ENCODE measurements around the gene ADD2. TPM values are rescaled to one million over a fixed set of nuclear protein-coding genes. Genes with fewer than 3 reads are reported as not detected.

Gene ADD2
- total RNA-seq, 1 donor from 2014 or later, result 6.1 TPM

DNA sequence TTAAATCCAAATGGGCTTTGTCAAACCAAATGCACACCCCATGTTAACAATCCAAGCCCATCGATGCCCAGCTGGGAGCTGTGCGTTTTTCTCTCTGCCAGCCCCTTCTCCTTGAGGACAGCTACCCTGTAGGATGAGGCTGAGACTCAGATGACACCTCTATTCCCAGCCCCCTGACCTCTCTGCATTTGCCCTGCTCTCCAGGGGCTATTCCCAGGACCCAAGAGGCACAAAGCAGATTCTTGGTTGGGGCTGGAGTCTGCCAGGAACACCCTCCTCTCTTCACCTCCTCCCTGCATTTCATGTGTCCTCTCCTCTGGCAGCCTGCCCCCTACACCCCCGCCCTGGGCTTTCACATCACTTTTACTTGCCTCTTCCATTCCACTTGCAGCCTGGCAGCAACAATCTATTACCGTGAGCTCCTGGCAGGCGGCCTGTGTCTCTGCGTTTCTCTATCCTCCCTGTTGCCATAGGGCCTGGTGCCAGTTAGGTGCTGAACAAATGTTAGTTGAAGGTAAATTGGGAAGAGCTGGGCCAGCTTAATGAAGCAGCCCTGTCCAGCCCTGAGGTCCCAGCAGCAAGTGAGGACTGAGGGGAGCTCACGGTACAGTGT is 51.8 kb downstream of the ADD2 start:
- H3K36me3 Mint-ChIP-seq (ENCODE audit: low read depth), result no peaks in the 10 kb centered on the region
- H3K9me3 Mint-ChIP-seq, result no peaks in the 10 kb centered on the region
- H3K27ac Mint-ChIP-seq, result no peak overlapping the region
- no peaks in the 10 kb centered on the region for H3K4me1 Mint-ChIP-seq
- DNase-seq, result no peak
- H3K27me3 Mint-ChIP-seq, result peaks cover 4% of the 10 kb centered on the region
- no peak overlapping the region for H3K4me3 Mint-ChIP-seq
- intact Hi-C loops (cut with micrococcal nuclease), result no loop called here

DNA sequence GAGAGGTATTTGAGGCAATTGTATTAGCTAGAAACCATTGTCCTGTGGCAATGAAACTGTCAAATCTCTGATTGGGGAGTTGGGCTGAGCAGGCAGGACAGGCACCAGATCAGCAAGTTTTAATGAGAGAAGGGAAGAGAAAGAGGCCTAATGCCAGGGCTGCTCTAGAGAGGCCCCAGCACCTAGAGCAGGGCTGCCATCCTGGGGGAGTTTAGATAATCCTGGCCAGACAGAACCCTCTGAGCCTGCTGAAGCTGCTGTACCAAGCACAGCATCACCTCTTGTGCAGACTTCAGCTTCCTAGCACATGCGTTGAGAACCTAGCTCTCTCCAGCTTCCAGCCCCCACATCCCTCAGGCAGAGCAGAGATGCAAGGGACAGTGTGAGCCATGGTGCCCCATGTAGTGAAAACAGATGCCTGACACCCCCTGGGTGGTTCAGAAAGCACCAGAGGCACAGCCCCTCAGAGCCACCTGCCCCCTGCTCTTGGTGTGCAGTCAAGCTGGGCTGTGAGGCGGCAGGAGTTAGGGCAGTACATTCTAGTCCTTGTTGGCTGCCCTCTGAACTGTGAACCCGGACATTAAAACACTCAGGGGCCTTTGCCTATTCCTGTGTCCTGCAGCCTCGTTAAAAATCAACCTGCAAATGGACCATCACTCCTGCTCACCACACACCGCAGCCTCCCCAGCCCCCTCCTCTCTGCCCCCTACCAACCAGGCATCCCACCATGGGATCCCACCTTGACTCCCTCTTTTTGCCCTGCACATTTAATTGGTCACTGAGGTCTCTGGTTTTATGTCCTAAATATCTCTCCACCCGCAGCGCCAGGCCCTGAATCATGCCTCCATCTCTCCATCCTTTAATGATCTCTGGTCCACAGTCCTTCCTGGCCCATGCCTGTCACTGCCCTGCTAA is 52.7 kb downstream of the ADD2 start:
- no peak overlapping the region for H3K27ac Mint-ChIP-seq
- H3K27me3 Mint-ChIP-seq, result peaks cover 4% of the 10 kb centered on the region
- no peaks in the 10 kb centered on the region for H3K4me1 Mint-ChIP-seq
- no peaks in the 10 kb centered on the region for H3K36me3 Mint-ChIP-seq (ENCODE audit: low read depth)
- no peak for DNase-seq
- H3K4me3 Mint-ChIP-seq, result no peak overlapping the region
- intact Hi-C loops (cut with micrococcal nuclease), result no loop called here
- no peaks in the 10 kb centered on the region for H3K9me3 Mint-ChIP-seq

DNA sequence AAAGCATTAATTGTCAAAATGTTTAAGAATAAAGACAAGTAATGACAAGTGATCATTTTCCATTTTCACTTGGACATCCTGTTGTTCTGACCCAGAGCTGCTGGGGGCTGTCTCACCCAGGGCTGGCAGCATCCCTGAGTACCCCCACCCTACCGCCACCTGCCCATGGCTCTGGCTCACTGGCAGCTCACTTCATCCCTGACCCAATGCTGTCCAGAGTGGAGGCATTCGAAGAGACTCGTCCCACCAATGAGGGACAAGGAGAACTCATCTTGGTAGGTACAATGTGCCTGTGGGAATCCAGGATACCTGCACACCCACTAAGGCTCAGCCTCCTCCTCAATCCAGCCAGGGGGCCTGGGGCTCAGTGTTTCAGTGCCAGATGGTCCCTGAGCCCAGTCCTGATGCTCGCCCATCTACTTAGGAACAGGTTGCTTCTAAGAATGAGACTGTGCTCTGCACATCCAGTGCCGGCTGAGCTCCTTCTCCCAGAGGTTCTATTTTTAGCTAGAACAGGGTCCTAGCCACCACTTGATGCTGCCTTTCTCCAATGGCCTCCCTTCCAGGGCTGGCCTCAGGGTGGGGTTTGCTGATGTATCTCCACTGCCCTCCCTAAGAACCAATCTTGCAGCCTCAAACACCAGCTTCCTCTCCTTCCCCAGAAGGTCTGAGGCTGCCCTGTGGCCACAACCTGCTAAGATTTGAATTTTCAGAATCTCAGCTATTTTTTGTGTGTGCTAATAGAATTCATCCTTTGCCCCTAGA is 53.7 kb downstream of the ADD2 start:
- no peak for DNase-seq
- no peaks in the 10 kb centered on the region for H3K9me3 Mint-ChIP-seq
- no peak overlapping the region for H3K27ac Mint-ChIP-seq
- H3K36me3 Mint-ChIP-seq (ENCODE audit: low read depth), result no peaks in the 10 kb centered on the region
- intact Hi-C loops (cut with micrococcal nuclease), result no loop called here
- H3K4me3 Mint-ChIP-seq, result no peak overlapping the region
- no peaks in the 10 kb centered on the region for H3K4me1 Mint-ChIP-seq
- H3K27me3 Mint-ChIP-seq, result peaks cover 3% of the 10 kb centered on the region

DNA sequence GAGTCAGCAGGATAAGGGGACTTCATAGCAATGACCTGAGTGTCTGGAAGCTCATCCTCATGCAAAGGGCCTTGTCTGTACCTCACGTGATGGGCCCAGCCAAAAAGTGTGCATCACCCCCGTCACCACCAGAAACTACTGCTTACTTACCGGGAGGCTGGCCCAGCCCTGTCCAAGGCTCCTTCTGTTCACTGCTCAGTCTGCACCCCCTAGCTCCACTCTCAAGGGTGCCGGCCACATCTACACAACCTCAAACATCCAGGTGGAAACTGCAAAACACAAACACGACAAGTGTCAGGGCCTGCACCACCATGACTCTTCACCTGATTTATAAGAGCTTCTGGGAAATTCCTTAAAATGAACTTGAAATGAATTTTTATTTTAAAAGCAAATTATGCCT is 55.1 kb downstream of the ADD2 start:
- no peak overlapping the region for H3K27ac Mint-ChIP-seq
- no peak overlapping the region for H3K4me3 Mint-ChIP-seq
- peaks cover 3% of the 10 kb centered on the region for H3K27me3 Mint-ChIP-seq
- intact Hi-C loops (cut with micrococcal nuclease), result no loop called here
- DNase-seq, result no peak
- H3K36me3 Mint-ChIP-seq (ENCODE audit: low read depth), result no peaks in the 10 kb centered on the region
- no peaks in the 10 kb centered on the region for H3K9me3 Mint-ChIP-seq
- H3K4me1 Mint-ChIP-seq, result no peaks in the 10 kb centered on the region

DNA sequence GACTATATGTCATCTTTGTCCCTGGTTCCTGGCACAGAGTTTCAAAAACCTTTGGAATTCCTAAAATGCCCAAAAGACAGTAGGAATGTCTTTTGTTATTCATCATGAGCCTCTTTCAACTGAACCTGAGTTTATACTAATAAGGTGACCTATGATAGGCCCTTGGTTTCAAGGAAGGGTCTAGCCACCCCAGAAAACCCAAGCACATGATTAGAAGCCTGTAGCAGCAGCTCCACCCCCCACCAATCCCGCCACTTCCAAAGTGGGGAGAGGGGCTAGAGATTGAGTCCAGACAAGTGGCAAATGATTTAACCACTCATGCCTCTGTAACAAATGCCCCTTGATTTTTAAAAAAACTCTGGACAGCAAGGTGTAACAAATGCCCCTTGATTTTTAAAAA is 56.8 kb downstream of the ADD2 start:
- intact Hi-C loops (cut with micrococcal nuclease), result no loop called here
- Mint-ChIP-seq H3K27me3 (no peaks in the 10 kb centered on the region), H3K9me3 (no peaks in the 10 kb centered on the region), H3K36me3 (ENCODE audit: low read depth) (no peaks in the 10 kb centered on the region), H3K4me3 (no peak overlapping the region), H3K4me1 (no peaks in the 10 kb centered on the region), H3K27ac (no peak overlapping the region)
- no peak for DNase-seq

DNA sequence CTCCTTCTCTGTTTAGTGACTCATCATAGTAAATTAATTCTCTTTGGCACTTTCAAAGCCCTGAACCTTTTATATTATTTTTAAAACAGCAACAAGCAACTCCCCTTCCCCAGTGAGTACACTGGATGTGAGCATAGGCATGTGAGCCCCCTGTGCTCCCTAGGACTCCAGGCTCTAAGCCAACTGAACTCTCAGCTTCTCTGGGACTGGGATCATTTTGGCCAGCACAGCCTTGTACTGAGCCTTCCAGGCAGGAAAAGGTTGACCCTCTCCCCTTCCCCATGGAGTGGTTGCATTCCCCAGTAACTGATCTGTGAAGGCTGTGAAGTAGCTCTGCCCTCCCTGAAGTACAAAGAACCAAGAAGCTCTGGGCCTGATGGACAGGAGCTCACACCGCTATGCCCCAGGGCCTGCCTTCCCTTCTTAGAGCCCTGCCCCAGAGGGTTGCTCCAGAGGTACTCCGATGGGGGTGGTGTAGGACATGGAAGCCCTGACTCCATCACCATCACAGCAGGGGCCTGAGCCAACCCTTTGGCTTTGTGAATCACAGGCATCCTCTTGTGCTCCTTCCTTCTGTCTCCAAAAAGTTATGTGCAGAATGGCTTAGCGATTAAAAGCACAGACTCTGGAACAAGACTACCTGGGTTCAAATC is 57.8 kb downstream of the ADD2 start:
- Mint-ChIP-seq H3K4me3 (no peak overlapping the region), H3K27ac (no peak overlapping the region), H3K4me1 (no peaks in the 10 kb centered on the region), H3K36me3 (ENCODE audit: low read depth) (no peaks in the 10 kb centered on the region), H3K9me3 (no peaks in the 10 kb centered on the region), H3K27me3 (no peaks in the 10 kb centered on the region)
- DNase-seq, result no peak
- intact Hi-C loops (cut with micrococcal nuclease), result no loop called here

DNA sequence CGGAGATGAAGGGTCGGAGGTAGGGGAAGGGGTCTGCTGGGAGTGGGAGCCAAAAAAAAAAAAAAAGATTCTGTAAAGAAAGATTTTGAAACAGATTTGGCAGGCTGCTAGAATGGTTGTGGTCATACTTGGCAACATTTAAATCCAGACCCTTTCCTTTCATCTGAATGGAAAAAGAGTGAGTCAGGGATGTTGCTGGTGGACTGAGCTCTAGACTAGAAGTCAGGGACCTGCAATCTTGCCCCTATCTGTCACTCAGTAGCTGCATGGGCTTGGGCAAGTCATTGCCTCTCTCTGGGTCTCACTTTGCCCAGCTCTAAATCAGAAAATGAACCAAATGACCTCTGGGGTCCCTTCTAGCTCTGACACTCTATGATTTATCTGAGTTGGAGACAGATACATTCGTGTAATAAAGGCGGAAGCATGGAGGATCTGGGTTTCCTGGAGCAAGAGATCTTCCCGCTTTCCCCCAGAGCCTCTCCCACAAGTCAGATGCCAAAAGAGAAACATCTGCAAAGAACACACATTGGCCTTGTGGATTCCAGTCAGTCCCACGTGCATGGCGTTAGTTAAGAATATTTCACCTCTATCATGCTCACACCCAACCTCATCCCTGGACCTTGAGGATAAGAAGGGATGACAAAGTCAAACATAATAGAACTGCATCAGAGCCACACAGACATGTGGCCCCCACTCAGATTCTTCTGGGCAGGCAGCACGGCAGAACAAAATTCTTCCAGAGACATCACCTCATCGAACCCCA is 58.5 kb downstream of the ADD2 start:
- H3K27ac Mint-ChIP-seq, result no peak overlapping the region
- no peaks in the 10 kb centered on the region for H3K36me3 Mint-ChIP-seq (ENCODE audit: low read depth)
- no peaks in the 10 kb centered on the region for H3K9me3 Mint-ChIP-seq
- no peaks in the 10 kb centered on the region for H3K27me3 Mint-ChIP-seq
- H3K4me1 Mint-ChIP-seq, result no peaks in the 10 kb centered on the region
- no peak overlapping the region for H3K4me3 Mint-ChIP-seq
- intact Hi-C loops (cut with micrococcal nuclease), result no loop called here
- no peak for DNase-seq

DNA sequence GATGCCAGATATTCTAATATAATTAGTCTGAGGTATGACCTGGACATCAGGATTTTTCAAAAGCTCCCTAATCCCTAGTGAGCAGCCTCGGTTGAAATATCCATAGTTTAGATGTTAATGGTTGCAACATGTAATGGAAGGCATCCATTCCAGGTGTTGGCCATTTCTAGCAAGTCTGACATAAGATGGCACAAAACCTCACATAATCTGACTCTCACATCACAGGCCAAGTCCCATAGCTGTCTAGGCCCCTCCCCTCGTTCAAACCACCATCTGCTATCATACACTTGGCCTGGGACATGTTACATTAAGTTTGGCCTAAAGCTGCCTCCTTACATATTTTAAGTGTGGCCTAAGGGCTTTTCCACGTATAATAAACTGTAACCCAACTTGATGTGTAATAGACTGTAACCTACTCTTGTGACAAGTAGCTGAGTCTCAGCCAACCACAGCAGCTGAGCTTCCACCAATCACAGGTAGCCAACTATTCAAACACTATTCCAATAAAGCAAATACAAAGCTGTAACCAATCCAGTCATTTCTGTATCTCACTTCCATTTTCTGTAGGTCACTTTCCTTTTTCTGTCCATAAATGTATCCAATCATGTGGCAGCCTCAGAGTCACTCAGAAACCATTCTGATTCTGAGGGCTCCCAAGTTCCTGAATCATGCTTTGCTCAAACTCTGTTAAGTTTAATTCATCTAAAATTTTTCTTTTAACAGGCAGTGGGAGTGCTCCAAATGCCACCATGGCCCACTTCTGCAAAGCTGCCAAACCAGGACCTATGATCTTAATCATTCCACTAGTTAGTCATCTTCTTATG is 59.4 kb downstream of the ADD2 start:
- no peaks in the 10 kb centered on the region for H3K27me3 Mint-ChIP-seq
- H3K27ac Mint-ChIP-seq, result no peak overlapping the region
- intact Hi-C loops (cut with micrococcal nuclease), result no loop called here
- no peaks in the 10 kb centered on the region for H3K36me3 Mint-ChIP-seq (ENCODE audit: low read depth)
- no peak overlapping the region for H3K4me3 Mint-ChIP-seq
- no peaks in the 10 kb centered on the region for H3K9me3 Mint-ChIP-seq
- H3K4me1 Mint-ChIP-seq, result no peaks in the 10 kb centered on the region
- no peak for DNase-seq

DNA sequence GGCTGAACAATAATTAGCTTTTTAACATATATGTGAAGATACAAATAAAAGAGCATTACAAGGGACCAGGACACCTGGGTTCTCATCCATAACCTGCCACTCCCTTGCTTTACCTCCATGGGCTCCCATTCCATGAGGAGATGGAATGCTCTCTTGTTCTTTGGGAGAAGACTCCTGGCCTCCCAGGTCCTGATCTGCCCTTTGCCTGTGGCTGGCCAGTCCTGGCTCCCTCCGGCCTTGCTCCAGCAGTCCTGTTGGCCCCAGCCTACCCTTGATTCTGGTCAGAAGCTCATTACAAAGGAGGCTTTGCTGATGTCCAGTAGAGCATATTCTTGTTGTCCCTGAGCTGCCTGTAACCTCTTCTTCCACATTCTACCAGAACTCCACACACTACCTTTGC is 60.3 kb downstream of the ADD2 start:
- H3K36me3 Mint-ChIP-seq (ENCODE audit: low read depth), result no peaks in the 10 kb centered on the region
- intact Hi-C loops (cut with micrococcal nuclease), result no loop called here
- H3K27ac Mint-ChIP-seq, result no peak overlapping the region
- DNase-seq, result no peak
- H3K4me1 Mint-ChIP-seq, result no peaks in the 10 kb centered on the region
- H3K4me3 Mint-ChIP-seq, result no peak overlapping the region
- H3K9me3 Mint-ChIP-seq, result no peaks in the 10 kb centered on the region
- H3K27me3 Mint-ChIP-seq, result no peaks in the 10 kb centered on the region

DNA sequence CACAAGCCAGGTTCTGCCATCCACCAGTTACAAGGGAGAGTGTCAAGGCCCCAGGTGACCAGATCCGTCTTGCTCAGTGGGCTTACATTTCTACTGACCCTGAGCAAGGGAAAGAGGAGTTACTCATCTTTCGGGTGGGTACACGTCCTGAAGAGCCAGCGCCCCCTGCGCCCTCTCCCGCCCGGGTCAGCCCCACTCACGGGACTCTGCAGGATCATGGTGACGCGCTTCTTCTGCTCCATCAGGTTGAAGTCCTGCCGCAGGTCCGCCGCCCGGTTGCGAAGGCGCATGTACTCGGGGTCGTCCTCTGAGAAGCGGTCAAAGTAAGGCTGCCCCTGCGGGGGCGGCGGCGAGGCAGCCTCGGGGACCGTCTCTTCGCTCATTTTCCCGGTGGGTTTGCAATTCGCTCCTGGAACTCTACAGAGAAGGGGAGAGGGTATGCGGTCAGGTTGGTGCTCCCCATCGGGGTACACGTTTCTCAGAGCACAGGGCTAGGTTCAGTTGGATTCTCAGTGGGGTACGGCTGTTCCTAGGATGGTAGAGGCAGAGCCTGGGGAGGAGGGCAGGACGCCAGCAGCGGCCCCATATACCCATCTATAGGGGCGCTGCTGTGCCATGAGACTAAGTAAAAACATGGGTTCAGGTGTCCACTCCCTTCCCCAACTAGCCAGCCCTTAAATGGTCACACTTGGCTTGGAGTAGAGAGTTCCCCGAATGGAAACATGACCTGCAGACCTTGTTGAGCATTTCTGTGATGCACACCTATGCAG is 61.8 kb downstream of the ADD2 start:
- no peak for DNase-seq
- no peak overlapping the region for H3K27ac Mint-ChIP-seq
- H3K4me1 Mint-ChIP-seq, result no peaks in the 10 kb centered on the region
- no peaks in the 10 kb centered on the region for H3K36me3 Mint-ChIP-seq (ENCODE audit: low read depth)
- no peaks in the 10 kb centered on the region for H3K9me3 Mint-ChIP-seq
- intact Hi-C loops (cut with micrococcal nuclease), result no loop called here
- no peaks in the 10 kb centered on the region for H3K27me3 Mint-ChIP-seq
- no peak overlapping the region for H3K4me3 Mint-ChIP-seq

DNA sequence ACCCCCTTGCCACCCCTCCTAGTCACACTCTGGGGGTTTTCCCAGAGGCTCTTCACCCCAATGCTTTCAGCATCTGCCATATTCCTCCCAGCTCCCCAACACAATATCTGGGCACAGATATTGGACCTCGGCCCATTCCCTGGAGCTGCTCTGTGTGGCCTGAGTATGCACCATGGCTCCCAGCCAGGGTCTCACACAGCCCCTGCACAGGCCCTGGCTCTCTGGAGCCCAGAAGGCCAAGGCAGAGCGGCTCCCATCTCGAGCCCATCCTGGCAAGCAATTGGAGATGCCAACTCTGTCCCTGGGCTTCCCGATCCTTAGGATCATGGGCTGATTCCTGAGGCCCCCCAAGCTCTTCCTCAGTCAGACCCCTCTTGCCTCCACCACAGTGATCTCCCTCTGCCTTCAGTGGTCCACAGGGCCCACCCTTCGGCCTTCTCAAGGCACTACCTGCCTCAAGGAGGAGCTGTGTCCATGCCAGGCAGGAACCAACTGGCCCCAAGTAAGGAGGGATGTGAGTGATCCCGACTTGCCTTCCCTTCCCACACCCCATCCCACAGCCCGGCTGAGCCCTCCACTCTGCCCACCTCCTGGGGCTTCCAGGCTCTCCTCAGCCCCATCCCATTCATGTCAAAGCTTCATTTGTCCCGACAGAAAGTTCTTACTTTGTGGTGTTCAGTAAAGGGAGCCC is 62.7 kb downstream of the ADD2 start:
- H3K36me3 Mint-ChIP-seq (ENCODE audit: low read depth), result no peaks in the 10 kb centered on the region
- H3K4me3 Mint-ChIP-seq, result no peak overlapping the region
- no peak for DNase-seq
- no peaks in the 10 kb centered on the region for H3K27me3 Mint-ChIP-seq
- H3K4me1 Mint-ChIP-seq, result no peaks in the 10 kb centered on the region
- no peaks in the 10 kb centered on the region for H3K9me3 Mint-ChIP-seq
- H3K27ac Mint-ChIP-seq, result no peak overlapping the region
- intact Hi-C loops (cut with micrococcal nuclease), result no loop called here

Measured in activated CD4-positive, alpha-beta T cell treated with anti-CD3 and anti-CD28 coated beads, Interleukin-2, amount 10 ng/mL, durations not matched to agents 24 days and 14 days (primary cell).